HG03103 (cell line): ENCODE results near the gene SKI.
"Not testable (repeated sequence)": the region's sequence is repeated elsewhere in the genome, so short reads cannot be mapped to it uniquely, and the experiment has no call there.

Source experiments
- ATAC-seq: cut with Tn5 transposase; IDR thresholded peaks from one replicate; pipeline ENCODE4 v1.9.1; 2021; ENCODE audit warnings: low read depth; ENCODE audit not compliant: unreplicated experiment

SKI gene

DNA sequence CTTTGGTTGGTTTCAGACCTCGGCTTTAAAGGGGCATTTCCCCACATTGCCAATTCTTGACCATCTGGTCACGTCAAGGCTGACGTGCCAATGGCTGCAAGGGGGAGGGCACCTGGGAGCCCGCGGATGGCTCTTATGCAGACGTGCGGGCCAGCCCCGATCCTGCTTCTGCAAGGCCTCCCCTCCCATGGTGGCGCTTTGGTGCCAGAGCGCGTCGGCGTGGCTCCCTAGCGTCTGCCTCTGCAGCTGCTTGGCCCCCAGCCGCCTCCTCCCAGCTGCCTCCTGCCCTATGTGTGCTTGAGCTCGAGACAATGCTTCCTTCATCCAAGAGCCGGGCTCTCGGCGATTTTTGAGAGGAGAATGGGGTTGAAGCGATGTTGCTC, 29.1 kb downstream of the SKI start:
- no peak for ATAC-seq

DNA sequence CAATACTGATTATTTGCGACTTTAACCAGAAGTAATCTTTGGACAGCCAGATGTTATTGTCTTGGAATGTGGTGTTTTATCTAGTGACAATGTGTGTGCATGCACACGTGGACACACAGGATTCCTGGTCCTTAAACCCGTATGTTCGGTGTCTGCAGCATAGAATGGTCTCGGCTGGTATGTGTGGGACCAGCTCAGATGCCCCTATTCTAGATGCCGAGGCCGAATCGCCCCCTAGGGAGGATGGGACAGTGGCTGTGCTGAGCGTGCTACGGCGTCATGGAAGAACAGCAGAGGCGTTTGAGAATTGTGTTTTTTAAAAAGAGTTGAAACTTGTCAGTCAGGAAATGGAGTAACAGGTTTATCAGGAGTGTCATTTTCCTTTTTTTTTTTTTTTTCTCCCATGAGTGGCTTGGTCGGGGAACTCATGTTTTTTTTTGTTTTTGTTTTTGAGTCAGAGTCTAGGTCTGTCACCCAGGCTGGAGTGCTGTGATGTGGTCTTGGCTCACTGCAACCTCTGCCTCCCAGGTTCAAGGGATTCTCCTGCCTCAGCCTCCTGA, 30.1 kb downstream of the SKI start:
- ATAC-seq, result no peak

DNA sequence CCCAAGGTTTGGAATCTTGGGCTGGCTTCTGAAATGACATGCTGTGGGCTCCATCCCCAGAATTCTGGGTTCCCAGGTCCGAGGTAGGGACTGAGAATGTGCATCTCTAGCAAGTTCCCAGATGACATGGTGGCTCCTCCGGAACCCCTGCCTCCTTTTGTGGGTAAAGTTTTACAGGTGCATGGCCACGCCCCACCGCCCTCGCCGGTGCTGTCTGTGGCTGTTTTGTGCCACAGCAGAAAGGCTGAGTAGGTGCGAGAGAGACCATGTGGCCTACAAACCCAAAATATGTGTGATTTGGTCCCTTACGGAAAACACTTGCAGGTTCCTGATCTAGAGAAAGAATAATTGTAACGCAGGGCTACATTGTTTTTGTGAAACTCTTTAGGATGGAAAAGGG, 30.9 kb downstream of the SKI start:
- ATAC-seq, result no peak

DNA sequence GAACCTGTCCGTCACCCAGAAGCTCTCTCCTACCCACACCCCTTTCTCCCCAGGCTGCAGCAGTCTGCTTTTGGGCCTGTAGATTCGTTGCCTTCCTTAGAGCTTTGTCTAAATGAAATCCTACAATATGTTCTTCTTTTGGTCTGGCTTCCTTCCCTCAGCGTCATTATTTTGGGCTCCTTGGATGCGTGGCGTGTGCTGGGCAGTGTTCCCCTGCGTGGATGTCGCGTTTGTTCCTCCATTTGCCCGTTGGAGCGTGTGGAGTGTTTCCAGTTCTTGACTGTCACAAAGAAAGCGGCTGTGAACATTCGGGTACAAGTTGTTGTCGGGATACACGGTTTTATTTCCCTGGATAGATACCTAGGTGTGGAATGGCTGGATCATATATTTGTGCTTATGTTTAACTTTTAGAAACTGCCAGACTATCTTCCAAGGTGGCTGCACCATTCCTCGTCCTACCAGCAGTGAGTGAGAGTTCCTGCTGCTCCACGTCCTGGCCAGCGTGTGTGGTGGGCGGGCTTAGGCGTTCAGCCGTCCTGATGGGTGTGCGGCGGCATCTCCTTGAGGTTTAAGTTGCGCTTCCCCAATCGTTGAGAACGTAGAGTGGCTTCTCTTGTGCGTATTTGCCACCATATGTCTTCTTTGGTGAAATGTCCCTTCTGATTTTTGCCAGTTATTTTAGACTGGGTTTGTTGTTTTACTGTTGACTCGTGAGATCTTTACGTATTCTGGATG, 31.7 kb downstream of the SKI start:
- ATAC-seq, result no peak

GRCh38 chr1:2260470-2260869, 32.4 kb downstream of the SKI start:
- not testable (repeated sequence) for ATAC-seq

DNA sequence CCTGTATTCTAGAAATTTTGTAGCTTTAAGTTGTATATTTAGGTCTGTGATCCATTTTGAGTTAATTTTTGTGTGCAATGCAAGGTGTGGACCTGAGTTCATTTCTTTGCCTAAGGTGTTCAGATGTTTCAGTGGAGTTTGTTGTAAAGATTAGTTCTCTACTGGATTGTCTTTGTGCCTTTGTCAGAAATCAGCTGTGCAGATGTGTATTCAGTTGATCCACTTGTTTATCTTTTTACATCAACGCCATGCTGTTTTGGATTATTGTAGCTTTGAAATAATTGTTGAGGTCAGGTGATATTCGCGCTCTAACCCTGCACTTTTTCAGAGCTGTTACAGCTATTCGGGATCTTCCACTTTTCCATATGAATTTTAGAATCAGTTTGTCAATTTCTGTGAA, 32.8 kb downstream of the SKI start:
- no peak for ATAC-seq

DNA sequence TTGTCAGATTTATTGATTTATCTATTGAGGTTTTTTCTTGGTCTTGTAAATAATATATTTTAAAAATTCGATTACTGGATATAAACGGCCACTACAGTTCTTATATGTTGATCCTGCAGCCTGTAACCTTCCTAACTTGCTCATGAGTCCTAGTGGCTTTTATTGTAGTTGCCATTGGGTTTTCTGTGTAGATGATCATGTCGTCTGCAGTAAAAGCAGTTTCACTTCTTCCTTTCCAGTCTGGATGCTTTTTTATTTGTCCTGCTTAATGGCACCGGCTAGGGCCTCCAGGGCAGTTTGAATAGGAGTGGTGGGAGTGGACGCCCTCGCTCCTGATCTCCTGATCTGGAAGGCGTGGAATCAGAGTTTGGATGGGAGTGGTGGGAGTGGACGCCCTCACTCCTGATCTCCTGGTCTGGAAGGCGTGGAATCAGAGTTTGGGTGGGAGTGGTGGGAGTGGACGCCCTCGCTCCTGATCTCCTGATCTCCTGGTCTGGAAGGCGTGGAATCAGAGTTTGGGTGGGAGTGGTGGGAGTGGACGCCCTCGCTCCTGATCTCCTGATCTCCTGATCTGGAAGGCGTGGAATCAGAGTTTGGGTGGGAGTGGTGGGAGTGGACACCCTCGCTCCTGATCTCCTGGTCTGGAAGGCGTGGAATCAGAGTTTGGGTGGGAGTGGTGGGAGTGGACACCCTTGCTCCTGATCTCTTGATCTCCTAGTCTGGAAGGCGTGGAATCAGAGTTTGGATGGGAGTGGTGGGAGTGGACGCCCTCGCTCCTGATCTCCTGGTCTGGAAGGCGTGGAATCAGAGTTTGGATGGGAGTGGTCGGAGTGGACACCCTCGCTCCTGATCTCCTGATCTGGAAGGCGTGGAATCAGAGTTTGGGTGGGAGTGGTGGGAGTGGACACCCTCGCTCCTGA, 33.6 kb downstream of the SKI start:
- not testable (repeated sequence) for ATAC-seq

DNA sequence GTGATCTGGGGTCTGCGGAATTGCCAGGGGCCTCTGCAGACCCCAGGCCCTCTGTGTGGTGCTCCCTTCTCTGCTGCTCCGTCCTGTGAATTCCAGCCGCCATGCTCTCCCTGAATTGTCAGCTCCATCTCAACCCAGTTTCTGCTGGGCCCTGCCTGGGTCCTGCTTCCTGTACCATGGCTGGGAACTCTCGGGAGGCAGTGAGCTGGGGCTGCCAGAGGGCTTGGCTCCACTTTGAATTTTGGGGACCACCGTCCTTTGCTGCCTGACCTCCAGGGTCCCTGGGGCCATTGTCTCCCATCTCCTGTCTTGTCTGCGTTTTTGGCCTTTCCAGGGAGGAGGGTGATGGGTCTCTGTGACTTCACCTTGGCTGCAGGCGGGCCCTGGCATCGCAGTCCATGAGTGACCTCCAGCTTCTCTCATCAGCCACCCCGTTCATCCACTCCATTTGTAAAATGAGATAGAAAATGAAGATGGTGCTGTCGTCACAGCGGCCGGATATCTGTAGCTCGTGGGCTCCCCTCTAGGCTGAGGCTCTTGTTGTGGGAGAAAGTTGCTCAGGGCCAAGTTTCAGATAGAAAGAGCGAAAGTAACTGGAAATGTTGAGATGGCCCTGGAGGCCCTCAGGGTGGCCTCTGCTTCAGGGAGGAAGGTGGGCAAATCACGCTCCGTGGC, 38.3 kb downstream of the SKI start:
- no peak for ATAC-seq

GRCh38 chr1:2267051-2267830, 39.1 kb downstream of the SKI start:
- ATAC-seq, result no peak

GRCh38 chr1:2267862-2268261, 39.7 kb downstream of the SKI start:
- ATAC-seq, result no peak

DNA sequence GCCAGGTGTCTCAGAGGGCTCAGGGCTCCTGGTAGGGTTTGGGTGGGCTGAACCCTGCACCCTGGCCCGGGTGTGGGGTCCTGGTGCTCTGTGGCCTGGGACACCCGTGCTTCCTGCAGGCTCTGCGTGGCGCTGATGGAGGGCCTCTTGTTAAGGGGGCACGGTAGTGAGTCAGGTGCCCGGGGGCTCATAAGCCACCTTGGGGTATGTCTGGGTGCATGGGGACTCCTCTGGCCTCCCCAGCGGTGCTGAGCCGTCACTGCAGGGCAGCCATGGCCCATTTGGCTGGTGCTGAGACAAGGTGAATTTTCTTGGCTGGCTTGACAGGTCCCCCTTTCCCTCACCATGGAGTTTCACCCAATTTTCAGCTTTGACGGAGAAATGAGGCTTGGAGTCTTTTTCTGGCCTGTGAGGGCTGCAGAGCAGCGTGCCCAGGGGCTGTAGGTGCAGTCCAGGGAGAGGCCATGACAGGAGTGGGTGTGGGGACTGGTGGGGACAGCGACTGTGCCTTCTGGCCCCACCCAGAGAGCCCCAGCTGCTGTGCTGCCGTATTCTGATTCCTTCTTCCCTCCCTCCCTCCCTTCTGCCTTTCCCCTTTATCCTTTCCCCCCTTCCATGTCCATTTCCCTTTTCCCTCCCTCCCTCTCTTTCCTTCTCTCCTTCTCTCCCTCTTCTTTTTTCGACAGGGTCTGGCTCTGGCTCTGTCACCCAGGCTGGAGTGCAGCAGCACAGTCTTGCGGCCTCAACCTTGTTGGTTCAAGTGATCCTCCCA, 40.4 kb downstream of the SKI start:
- ATAC-seq, result no peak

DNA sequence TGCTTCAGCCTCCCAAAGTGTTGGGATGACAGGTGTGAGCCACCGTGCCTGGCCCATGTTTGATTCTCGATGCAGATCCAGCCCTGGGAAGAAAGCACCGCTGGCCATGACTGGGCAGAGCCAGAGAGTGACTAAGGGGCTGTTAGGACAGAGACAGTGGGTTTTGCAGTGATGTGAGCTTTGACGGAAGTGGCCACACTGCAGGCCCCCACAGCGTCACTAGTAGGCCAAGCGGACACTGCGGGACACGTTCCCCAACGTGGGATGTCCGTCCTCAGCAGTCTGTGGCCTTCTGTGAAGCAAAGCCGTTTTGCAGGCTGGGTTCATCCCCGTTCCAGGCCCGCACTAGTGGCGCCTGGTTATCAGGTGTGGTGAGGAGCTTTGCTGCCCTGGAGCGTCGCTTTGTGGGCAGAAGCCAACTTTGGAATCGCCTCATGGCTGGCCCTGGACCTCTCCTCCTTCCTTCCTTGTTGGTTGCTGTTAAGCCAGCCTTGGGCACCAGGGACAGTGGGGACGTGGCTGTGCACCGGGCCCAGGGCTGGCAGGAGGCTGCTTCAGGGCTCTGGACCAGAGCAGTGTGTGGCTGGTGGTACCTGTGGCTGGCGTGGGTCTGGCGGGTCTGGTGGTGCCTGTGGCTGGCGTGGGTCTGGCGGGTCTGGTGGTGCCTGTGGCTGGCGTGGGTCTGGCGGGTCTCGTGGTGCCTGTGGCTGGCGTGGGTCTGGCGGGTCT, 41.2 kb downstream of the SKI start:
- no peak for ATAC-seq

- ATAC-seq, result no peak
Measured at GRCh38 chr1:2269922-2270259, 41.8 kb downstream of the SKI start.

DNA sequence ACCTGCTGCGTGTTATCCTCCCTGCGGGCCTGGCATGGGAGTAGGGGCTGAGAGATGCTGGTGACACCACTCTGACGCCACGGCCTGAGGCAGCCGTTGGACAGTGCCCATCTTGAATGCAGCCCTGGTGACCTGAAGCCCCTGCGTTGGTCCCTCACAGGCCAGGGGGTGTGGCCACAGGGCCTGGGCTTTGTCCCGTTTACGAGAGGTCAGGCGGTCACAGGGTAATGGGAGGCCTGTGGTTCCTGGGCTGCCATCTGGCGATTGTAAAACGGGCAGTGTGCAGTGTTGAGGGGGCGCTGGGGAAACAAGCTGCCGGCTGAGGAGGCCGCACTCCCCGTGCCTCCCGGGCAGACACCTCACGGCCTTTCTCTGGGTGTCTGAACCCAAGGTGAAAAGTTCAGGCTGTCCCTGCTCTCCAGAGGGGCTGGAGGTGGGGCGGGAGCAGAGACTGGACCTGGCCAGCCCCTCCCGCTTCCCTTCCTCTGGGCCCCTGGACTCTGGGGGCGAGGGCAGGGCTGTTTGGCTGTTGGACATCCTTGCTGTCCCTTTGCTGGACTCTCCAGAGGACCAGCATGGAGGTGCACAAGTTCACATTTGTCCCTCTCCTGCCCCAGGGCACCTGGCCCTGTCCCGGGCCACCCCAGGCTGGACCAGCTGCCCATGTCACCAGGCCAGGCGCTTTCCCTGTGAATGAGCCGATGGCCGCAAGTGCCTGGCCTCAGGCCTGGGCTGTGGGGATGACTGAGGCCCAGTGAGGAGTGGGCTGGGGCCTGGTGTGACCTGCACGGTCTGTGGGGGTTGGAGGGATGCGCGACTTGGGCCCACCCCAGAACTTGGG, 42.4 kb downstream of the SKI start:
- no peak for ATAC-seq

GRCh38 chr1:2271211-2271721, 43.1 kb downstream of the SKI start:
- ATAC-seq, result no peak

- ATAC-seq, result no peak
Measured at GRCh38 chr1:2271841-2272655, 43.9 kb downstream of the SKI start.
